PC-9 (cell line): Measurements from ENCODE around the gene UNC5C.

Source experiments
- CTCF ChIP-seq: fragments of 200-600 bp; sonication (generic); conservative IDR thresholded peaks from 2 replicates; pipeline ENCODE4 v1.6.1; 2017; ENCODE audit warnings: mixed run types, antibody characterized with exemption, mild to moderate bottlenecking, moderate library complexity
- EZH2 ChIP-seq: fragments of 200-600 bp; sonication (generic); IDR thresholded peaks from 2 replicates; pipeline ENCODE4 v1.8.0; 2017; ENCODE audit warnings: antibody characterized with exemption, low read depth

GRCh38 chr4:95388911-95389310 lies 159.9 kb downstream of the UNC5C start:
- no peak for TF ChIP-seq CTCF
- TF ChIP-seq EZH2, result no peak
